ENCODE data around the gene RXRA.

The RXRA gene

DNA sequence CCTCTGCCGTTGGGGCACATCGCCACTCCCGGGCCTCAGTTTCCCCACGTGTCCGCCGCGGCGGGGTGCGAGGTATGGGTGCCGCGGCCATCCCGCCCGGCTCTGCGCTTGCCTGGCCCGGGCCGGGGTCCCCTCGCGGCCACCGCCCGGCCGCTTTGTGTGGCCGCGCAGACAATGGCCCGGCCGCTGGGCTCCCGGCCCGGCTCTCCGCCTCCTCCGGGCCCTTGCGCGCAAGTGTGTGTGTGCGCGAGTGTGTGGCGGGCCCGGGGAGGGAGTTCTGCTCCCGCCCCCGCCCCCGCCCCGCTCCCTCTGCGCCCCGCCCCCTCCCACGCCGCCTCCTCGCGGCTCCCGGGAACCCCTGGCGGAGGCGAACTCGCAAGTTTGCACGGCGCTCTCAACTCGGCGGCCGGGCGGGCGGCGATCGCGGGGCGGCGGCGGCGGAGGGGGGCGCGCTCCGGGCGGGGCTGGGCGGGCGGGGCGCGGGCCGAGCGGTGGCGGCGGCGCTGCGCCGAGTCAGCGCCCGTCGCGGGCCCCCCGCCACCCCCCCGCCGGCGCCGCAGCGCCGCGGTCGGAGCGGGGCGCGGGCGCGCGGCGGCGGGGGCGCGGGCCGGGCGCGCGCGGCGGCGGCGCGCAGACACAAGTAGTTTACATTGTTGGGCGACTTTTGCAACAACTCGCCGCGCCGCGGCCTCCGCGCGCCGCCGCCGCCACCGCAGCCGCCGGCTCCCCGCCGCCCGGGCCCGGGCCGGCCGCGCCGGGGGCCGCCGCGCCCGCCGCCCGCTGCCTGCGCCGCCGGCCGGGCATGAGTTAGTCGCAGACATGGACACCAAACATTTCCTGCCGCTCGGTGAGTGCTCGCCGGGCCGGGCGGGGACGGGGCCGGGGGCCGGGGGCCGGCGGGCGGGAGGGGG lies at the start of gene RXRA:
RXRA (plus strand) TSS at position 643 of the 911 bp plus-strand sequence; CDS start at position 820, 177 bp downstream.
- peak; percentile 59 for DNase-seq

- no peak for DNase-seq
Measured at GRCh38 chr9:134278286-134278685, 48.0 kb upstream of the RXRA start.

GRCh38 chr9:134278974-134279640 lies 47.1 kb upstream of the RXRA start:
- DNase-seq: no peak

- no peak for DNase-seq
Measured at GRCh38 chr9:134282138-134282650, 44.1 kb upstream of the RXRA start.

GRCh38 chr9:134283111-134283515 lies 43.1 kb upstream of the RXRA start:
- DNase-seq: no peak

- no peak for DNase-seq
Measured at GRCh38 chr9:134283692-134284265, 42.5 kb upstream of the RXRA start.

- no peak for DNase-seq
Measured at GRCh38 chr9:134284273-134284672, 42.0 kb upstream of the RXRA start.

- DNase-seq: no peak
Measured at GRCh38 chr9:134284741-134285140, 41.5 kb upstream of the RXRA start.

DNA sequence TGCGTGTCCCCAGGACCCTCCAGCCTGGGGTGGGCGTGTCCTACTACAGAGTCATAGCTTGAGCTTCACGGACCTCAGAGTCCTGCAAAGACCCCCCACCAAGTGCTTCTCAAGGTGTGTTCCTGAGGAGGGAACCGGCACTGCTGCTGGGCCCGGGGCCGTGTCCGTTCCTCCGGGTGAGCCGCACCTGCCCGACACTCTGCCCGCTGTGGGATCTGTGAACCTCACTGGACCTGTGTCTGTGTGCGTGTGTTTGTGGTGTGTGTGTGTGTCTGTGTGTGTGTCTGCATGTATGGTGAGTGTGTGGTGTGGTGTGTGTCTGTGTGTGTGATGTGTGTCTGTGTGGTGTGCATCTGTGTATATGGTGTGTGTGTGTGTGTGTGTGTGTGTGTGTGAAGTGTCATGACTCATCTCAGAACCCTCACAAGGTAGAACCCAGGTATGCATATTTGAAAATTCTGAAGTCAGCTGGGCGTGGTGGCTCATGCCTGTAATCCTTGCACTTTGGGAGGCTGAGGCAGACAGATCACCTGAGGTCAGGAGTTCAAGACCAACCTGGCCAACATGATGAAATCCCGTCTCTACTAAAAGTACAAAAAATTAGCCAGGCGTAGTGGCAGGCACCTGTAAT lies 40.9 kb upstream of the RXRA start:
- no peak for DNase-seq

GRCh38 chr9:134286471-134287245 lies 39.6 kb upstream of the RXRA start:
- no peak for DNase-seq

DNA sequence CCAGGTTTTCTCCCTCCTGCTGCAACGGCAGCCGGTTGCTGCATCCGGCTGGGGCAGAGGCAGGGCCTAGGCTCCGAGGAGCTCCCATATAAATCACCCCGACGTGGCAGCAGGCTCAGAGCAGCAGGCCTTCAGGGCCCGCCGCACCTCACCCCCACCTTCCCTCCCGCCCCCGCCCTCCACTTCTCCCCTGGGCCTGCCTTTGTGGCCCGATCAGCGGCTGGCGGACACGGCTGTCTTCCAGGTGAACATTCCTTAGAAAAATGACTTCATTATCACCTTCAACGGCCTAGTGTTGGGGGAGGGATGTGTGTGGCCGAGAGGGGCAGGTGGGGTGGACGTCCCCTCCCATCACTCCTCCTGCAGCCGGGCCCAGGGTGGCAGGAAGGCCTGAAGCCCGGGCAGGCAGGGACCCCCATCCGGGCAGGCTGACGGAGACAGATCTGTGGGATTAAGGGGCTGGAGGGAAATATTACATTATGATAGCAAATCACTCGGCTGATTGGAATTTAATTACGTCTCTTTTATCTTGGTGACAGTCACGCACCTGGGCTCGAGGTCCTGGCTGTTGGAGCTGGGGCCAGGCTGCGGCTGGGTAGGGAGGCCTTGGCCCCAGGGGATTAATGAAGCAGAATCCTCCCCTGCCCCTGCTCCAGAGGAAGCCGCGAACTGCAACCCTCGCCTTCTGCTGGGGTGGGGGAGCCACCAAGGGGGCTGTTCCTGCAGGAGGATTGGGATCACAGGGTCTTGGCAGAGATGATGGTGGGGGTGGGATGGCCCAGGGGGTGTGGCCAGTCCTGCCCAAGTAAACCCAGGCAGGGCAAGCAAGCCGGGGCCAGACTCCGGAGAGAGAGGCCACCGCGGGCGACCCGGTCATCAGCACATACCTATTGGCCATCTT lies 38.4 kb upstream of the RXRA start:
- no peak for DNase-seq

GRCh38 chr9:134288746-134289145 lies 37.5 kb upstream of the RXRA start:
- DNase-seq: no peak

DNA sequence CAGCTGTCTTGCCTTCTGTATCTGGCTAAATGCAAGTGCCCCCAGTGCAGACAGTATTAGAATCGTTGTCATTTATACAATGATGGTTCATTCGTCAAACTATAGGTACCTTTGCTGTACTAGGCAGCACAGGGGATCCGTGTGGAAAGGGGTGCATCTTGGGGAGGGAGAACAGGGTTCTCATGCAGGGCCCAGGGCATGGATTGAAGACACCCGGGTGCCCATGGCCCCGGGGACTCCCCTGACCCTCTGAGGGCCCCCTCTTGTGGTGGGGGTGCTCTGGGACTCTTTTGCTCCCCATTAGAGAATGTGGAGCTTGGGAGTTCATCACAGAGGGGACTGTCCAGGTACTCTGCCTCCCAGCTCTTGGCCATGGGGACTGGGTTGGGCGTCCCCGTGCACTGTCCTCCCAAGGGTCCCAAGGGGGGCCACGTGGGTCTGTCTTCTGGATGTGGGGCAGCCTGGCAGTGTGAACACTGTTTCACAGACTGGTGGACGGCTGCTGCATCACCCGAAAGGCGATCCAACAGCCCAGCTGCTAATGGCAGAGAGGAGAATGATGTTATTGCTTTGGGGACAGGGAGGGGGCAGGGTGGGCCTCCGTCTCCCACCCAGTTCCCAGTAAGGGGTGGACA lies 36.9 kb upstream of the RXRA start:
- no peak for DNase-seq

DNA sequence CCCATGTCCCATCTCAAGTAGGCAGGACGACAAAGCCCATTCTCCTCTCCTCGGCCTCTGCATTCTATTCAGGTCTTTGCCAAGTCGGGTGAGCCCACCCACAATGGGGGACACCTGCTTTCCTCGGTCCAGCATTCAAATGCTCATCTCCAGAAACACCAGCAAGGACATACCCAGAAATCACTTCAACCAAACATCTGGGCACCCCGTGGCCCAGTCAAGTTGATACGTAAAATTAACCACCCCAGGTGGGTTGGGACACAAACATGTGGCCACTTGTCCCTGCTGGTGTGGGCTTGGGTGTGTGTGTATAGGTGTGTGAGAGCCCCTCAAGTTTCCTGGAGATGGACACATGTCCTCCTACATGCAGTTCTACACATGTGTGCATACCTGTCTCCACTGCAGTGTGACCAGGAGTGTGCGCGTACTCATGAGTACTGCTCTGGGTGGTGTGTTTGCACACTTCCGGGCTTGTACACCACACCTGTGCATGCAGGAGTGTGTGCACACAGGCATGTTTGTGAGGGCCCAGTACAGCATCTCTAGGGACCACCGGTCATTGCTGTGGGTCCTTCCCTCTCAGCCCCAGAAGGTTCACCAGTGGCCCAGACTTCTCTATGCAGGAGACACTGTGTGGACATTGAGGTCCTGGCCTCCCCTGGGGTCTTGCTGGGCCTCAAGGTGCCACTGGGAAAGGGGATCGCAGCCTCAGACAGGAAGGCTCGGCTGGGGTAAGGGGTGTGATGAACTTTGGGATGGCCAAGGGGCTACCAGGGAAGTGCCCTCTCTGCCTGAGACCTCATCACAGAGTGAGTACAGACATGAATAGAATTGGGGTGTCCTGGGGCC lies 35.4 kb upstream of the RXRA start:
- no peak for DNase-seq

GRCh38 chr9:134291452-134291881 lies 34.8 kb upstream of the RXRA start:
- DNase-seq: no peak

GRCh38 chr9:134291961-134292871 lies 34.0 kb upstream of the RXRA start:
- DNase-seq: no peak

DNA sequence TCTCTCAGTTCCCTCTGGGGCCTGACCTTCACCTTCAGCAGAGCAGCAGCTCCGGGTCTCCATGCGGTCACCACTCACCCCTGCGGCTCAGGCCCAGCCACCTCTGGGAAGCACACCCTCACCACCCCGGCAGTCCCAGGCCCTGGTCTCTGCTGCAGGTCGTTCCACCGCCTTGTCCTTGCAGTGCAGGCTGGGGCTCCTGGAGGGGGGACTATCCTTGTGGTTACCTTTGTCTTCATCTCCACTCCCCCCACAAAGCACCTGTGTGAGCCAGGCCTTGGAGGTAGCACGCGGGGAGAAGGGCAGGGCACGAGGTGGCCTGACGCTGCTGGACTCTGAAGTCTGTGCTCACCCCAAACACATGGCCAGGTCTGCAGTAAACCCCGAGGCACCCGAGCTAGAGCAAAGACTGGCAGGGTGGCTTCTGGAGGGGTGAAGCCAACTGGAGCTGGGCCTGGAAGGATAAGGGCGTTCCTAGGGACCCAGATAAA lies 33.2 kb upstream of the RXRA start:
- DNase-seq: no peak

DNA sequence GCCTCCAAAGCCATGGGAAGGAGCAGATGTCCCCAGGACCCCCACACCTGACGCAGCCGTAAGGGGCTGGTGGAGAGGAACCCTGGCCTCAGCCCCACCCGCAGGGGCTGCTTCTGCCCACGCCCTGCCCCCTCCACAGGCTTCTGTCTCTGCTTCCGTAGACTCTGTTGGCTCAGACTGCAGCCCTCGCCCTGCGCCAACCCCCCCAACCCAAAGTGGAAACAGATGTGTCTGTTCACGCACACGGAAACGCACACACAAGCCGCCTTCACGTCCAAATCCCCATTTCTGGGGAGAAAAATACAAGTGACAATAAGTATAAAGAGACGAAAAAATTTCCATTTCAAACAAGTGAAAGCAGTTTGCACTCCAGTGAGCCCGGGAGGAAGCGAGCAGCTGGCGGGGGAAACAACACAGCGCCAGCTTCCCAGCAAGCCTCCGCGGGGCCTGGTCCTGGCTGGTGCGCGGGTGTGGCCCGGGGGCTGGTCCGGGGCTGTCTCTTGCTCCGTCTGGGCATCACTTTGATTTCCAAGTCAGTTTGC lies 32.6 kb upstream of the RXRA start:
- no peak for DNase-seq
